ENCODE data around the gene HGF.

The HGF gene

GRCh38 chr7:81761821-81762220 is 8.0 kb downstream of the HGF start:
- Histone ChIP-seq H3K9ac (ENCODE audit: low read length) (no peak overlapping the region), H3K9me2 (replicated peaks; ENCODE audit: insufficient read depth, low read length) (no peaks in the 10 kb centered on the region), H3K27ac (ENCODE audit: low read depth, low read length) (no peak overlapping the region), H3F3A (ENCODE audit: insufficient read depth) (no peaks in the 10 kb centered on the region), H3K4me3 (ENCODE audit: insufficient read depth, low read length, poor library complexity, severe bottlenecking) (no peak overlapping the region), H3K36me3 (ENCODE audit: low read length) (no peaks in the 10 kb centered on the region), H3K27me3 (ENCODE audit: low read length) (no peaks in the 10 kb centered on the region), H4K20me1 (ENCODE audit: low read depth, low read length) (no peaks in the 10 kb centered on the region), H3K9me3 (ENCODE audit: insufficient read depth, low read length) (no peaks in the 10 kb centered on the region), H3K79me2 (ENCODE audit: insufficient read depth, low read length) (no peaks in the 10 kb centered on the region), H2AFZ (ENCODE audit: low read depth, low read length, severe bottlenecking) (no peak overlapping the region), H3K4me2 (ENCODE audit: low read depth, low read length, poor library complexity, severe bottlenecking) (no peak overlapping the region)
- TF ChIP-seq CTCF (IDR thresholded peaks at IDR 0.05; ENCODE audit: insufficient read depth, low read length, poor library complexity, severe bottlenecking) (no peak), EZH2phosphoT487 (conservative IDR thresholded peaks at IDR 0.05; ENCODE audit: low read length) (no peak)

GRCh38 chr7:81761031-81761430 is 8.8 kb downstream of the HGF start:
- Histone ChIP-seq H3K4me3 (ENCODE audit: insufficient read depth, low read length, poor library complexity, severe bottlenecking) (no peak overlapping the region), H3K36me3 (ENCODE audit: low read length) (no peaks in the 10 kb centered on the region), H4K20me1 (ENCODE audit: low read depth, low read length) (no peaks in the 10 kb centered on the region), H3K4me2 (ENCODE audit: low read depth, low read length, poor library complexity, severe bottlenecking) (no peak overlapping the region), H3K9me2 (replicated peaks; ENCODE audit: insufficient read depth, low read length) (no peaks in the 10 kb centered on the region), H3K9ac (ENCODE audit: low read length) (no peak overlapping the region), H3K79me2 (ENCODE audit: insufficient read depth, low read length) (no peaks in the 10 kb centered on the region), H3K9me3 (ENCODE audit: insufficient read depth, low read length) (no peaks in the 10 kb centered on the region), H2AFZ (ENCODE audit: low read depth, low read length, severe bottlenecking) (no peak overlapping the region), H3F3A (ENCODE audit: insufficient read depth) (no peaks in the 10 kb centered on the region), H3K27ac (ENCODE audit: low read depth, low read length) (no peak overlapping the region), H3K27me3 (ENCODE audit: low read length) (no peaks in the 10 kb centered on the region)
- TF ChIP-seq CTCF (IDR thresholded peaks at IDR 0.05; ENCODE audit: insufficient read depth, low read length, poor library complexity, severe bottlenecking), result no peak
- TF ChIP-seq EZH2phosphoT487 (conservative IDR thresholded peaks at IDR 0.05; ENCODE audit: low read length), result no peak

GRCh38 chr7:81754918-81755696 is 14.7 kb downstream of the HGF start:
- Histone ChIP-seq H3K9me2 (replicated peaks; ENCODE audit: insufficient read depth, low read length) (no peaks in the 10 kb centered on the region), H3K27ac (ENCODE audit: low read depth, low read length) (no peak overlapping the region), H3K9me3 (ENCODE audit: insufficient read depth, low read length) (no peaks in the 10 kb centered on the region), H4K20me1 (ENCODE audit: low read depth, low read length) (no peaks in the 10 kb centered on the region), H3K36me3 (ENCODE audit: low read length) (no peaks in the 10 kb centered on the region), H3K4me3 (ENCODE audit: insufficient read depth, low read length, poor library complexity, severe bottlenecking) (no peak overlapping the region), H3K9ac (ENCODE audit: low read length) (no peak overlapping the region), H2AFZ (ENCODE audit: low read depth, low read length, severe bottlenecking) (no peak overlapping the region), H3K4me2 (ENCODE audit: low read depth, low read length, poor library complexity, severe bottlenecking) (no peak overlapping the region), H3K27me3 (ENCODE audit: low read length) (no peaks in the 10 kb centered on the region), H3F3A (ENCODE audit: insufficient read depth) (no peaks in the 10 kb centered on the region), H3K79me2 (ENCODE audit: insufficient read depth, low read length) (no peaks in the 10 kb centered on the region)
- TF ChIP-seq EZH2phosphoT487 (conservative IDR thresholded peaks at IDR 0.05; ENCODE audit: low read length), result no peak

GRCh38 chr7:81753392-81753791 is 16.5 kb downstream of the HGF start:
- TF ChIP-seq EZH2phosphoT487 (conservative IDR thresholded peaks at IDR 0.05; ENCODE audit: low read length) (no peak), CTCF (IDR thresholded peaks at IDR 0.05; ENCODE audit: insufficient read depth, low read length, poor library complexity, severe bottlenecking) (no peak)
- Histone ChIP-seq H3F3A (ENCODE audit: insufficient read depth) (no peaks in the 10 kb centered on the region), H3K4me2 (ENCODE audit: low read depth, low read length, poor library complexity, severe bottlenecking) (no peak overlapping the region)

More at GRCh38 chr7:81753392-81753791, 16.5 kb downstream of the HGF start:
- no peak overlapping the region for H2AFZ ChIP-seq (ENCODE audit: low read depth, low read length, severe bottlenecking)
- no peaks in the 10 kb centered on the region for H3K9me3 ChIP-seq (ENCODE audit: insufficient read depth, low read length)
- H3K27me3 ChIP-seq (ENCODE audit: low read length), result no peaks in the 10 kb centered on the region
- H3K36me3 ChIP-seq (ENCODE audit: low read length), result no peaks in the 10 kb centered on the region
- no peaks in the 10 kb centered on the region for H4K20me1 ChIP-seq (ENCODE audit: low read depth, low read length)
- no peak overlapping the region for H3K27ac ChIP-seq (ENCODE audit: low read depth, low read length)
- no peaks in the 10 kb centered on the region for H3K9me2 ChIP-seq (replicated peaks; ENCODE audit: insufficient read depth, low read length)
- H3K4me3 ChIP-seq (ENCODE audit: insufficient read depth, low read length, poor library complexity, severe bottlenecking), result no peak overlapping the region
- H3K79me2 ChIP-seq (ENCODE audit: insufficient read depth, low read length), result no peaks in the 10 kb centered on the region
- H3K9ac ChIP-seq (ENCODE audit: low read length), result no peak overlapping the region
